H9 (cell line): ENCODE results near the gene ADNP2. TPM values are rescaled to one million over a fixed set of nuclear protein-coding genes. Genes with fewer than 3 reads are reported as not detected.

Source experiments
- DNase-seq: peaks from one replicate; pipeline ENCODE4 v3.0.0-alpha.2; 2017
- H2AFZ ChIP-seq: one replicate; pipeline ENCODE4 v1.6.1; 2013; ENCODE audit warnings: mild to moderate bottlenecking, low read length, control low read depth, moderate library complexity
- H2AK5ac ChIP-seq: 2 replicates; pipeline ENCODE4 v1.6.1; 2013; ENCODE audit warnings: low read length, control low read depth, mixed read lengths; ENCODE audit not compliant: insufficient read length
- H2BK120ac ChIP-seq: one replicate; pipeline ENCODE4 v1.6.1; 2013; ENCODE audit warnings: low read depth, mild to moderate bottlenecking, low read length, control low read depth, inconsistent platforms; ENCODE audit not compliant: poor library complexity, severe bottlenecking
- H2BK12ac ChIP-seq: 2 replicates; pipeline ENCODE4 v1.6.1; 2013; ENCODE audit warnings: low read length, control low read depth, mixed read lengths, low read depth; ENCODE audit not compliant: insufficient read length
- H2BK15ac ChIP-seq: 2 replicates; pipeline ENCODE4 v1.6.1; 2013; ENCODE audit warnings: low read depth, low read length, control low read depth
- H2BK20ac ChIP-seq: one replicate; pipeline ENCODE4 v1.6.1; 2013; ENCODE audit warnings: low read depth, mild to moderate bottlenecking, low read length, control low read depth, inconsistent platforms; ENCODE audit not compliant: poor library complexity, severe bottlenecking
- H2BK5ac ChIP-seq: 2 replicates; pipeline ENCODE4 v1.6.1; 2013; ENCODE audit warnings: low read length, control low read depth, mixed read lengths; ENCODE audit not compliant: insufficient read length
- H3K14ac ChIP-seq: 2 replicates; pipeline ENCODE4 v1.6.1; 2013; ENCODE audit warnings: low read length, control low read depth; ENCODE audit not compliant: insufficient read depth
- H3K18ac ChIP-seq: 2 replicates; pipeline ENCODE4 v1.6.1; 2013; ENCODE audit warnings: low read depth, mild to moderate bottlenecking, mixed read lengths, low read length, control low read depth; ENCODE audit not compliant: insufficient read length
- H3K23ac ChIP-seq: 2 replicates; pipeline ENCODE4 v1.6.1; 2013; ENCODE audit warnings: low read length, control low read depth, mixed read lengths, low read depth; ENCODE audit not compliant: insufficient read length
- H3K23me2 ChIP-seq: 2 replicates; pipeline ENCODE4 v1.6.1; 2013; ENCODE audit warnings: low read depth, mild to moderate bottlenecking, mixed read lengths, low read length, control low read depth; ENCODE audit not compliant: insufficient read length, poor library complexity, severe bottlenecking
- H3K27ac ChIP-seq: 2 replicates; pipeline ENCODE4 v1.5.1; 2013; ENCODE audit warnings: low read length, control low read depth, mixed read lengths, low read depth; ENCODE audit not compliant: insufficient read length
- H3K27me3 ChIP-seq: 2 replicates; pipeline ENCODE4 v1.6.1; 2013; ENCODE audit warnings: low read length, control low read depth, inconsistent platforms; ENCODE audit not compliant: insufficient read depth
- H3K4ac ChIP-seq: 2 replicates; pipeline ENCODE4 v1.6.1; 2013; ENCODE audit warnings: low read depth, mild to moderate bottlenecking, control low read depth, inconsistent platforms, low read length, moderate library complexity
- H3K4me1 ChIP-seq: 2 replicates; pipeline ENCODE4 v1.6.1; 2013; ENCODE audit warnings: low read length, control low read depth, inconsistent platforms; ENCODE audit not compliant: insufficient read depth
- H3K4me2 ChIP-seq: 2 replicates; pipeline ENCODE4 v1.6.1; 2013; ENCODE audit warnings: low read length, control low read depth, mixed read lengths; ENCODE audit not compliant: insufficient read length, insufficient read depth
- H3K56ac ChIP-seq: 2 replicates; pipeline ENCODE4 v1.6.1; 2013; ENCODE audit warnings: low read depth, mild to moderate bottlenecking, mixed read lengths, low read length, control low read depth; ENCODE audit not compliant: insufficient read length
- H3K79me1 ChIP-seq: 2 replicates; pipeline ENCODE4 v1.6.1; 2013; ENCODE audit warnings: low read depth, mild to moderate bottlenecking, moderate library complexity, low read length, control low read depth, inconsistent platforms; ENCODE audit not compliant: insufficient read depth, poor library complexity, severe bottlenecking
- H3K79me2 ChIP-seq: 2 replicates; pipeline ENCODE4 v1.6.1; 2013; ENCODE audit warnings: low read length, control low read depth, inconsistent platforms; ENCODE audit not compliant: insufficient read depth
- H3K9ac ChIP-seq: 2 replicates; pipeline ENCODE4 v1.6.1; 2013; ENCODE audit warnings: low read length, control low read depth, mixed read lengths; ENCODE audit not compliant: insufficient read length; ENCODE audit errors: extremely low read depth
- H3K9me3 ChIP-seq: one replicate; pipeline ENCODE4 v1.6.1; 2013; ENCODE audit warnings: low read depth, low read length, inconsistent platforms; ENCODE audit not compliant: control insufficient read depth
- H3T11ph ChIP-seq: one replicate; pipeline ENCODE4 v1.6.1; 2013; ENCODE audit warnings: mild to moderate bottlenecking, low read length, control low read depth, inconsistent platforms
- H4K20me1 ChIP-seq: one replicate; pipeline ENCODE4 v1.6.1; 2013; ENCODE audit not compliant: control insufficient read depth, insufficient read length, insufficient read depth
- H4K5ac ChIP-seq: 2 replicates; pipeline ENCODE4 v1.6.1; 2013; ENCODE audit warnings: low read depth, mild to moderate bottlenecking, mixed read lengths, low read length, control low read depth; ENCODE audit not compliant: insufficient read length
- H4K8ac ChIP-seq: replicated peaks from 2 replicates; pipeline ENCODE4 v1.6.1; 2013; ENCODE audit warnings: low read length, control low read depth, mixed read lengths, low read depth; ENCODE audit not compliant: insufficient read length
- H4K91ac ChIP-seq: 2 replicates; pipeline ENCODE4 v1.6.1; 2013; ENCODE audit warnings: low read depth, mild to moderate bottlenecking, moderate library complexity, mixed read lengths, low read length, control low read depth; ENCODE audit not compliant: insufficient read length
- H3K27ac Mint-ChIP-seq, 3 experiments: 2 replicates in 2 of 3; 3 replicates in 1 of 3; pipeline ENCODE4 v1.8.0; 2020 to 2021; ENCODE audit warnings: mixed read lengths in 3 of 3, mild to moderate bottlenecking in 1 of 3, moderate library complexity in 1 of 3
- H3K27me3 Mint-ChIP-seq: 2 replicates; pipeline ENCODE4 v1.8.0; 2021; ENCODE audit warnings: low read depth, mild to moderate bottlenecking, moderate library complexity, mixed read lengths
- H3K36me3 Mint-ChIP-seq, 3 experiments: 2 replicates in 2 of 3; 3 replicates in 1 of 3; pipeline ENCODE4 v1.8.0; 2020 to 2021; ENCODE audit warnings: low read depth in 3 of 3, mixed read lengths in 3 of 3; ENCODE audit not compliant: insufficient read depth in 1 of 3
- H3K4me1 Mint-ChIP-seq, 2 experiments: 2 replicates each; pipeline ENCODE4 v1.8.0; 2020; ENCODE audit warnings: mixed read lengths in 2 of 2
- H3K4me3 Mint-ChIP-seq, 2 experiments: 2 replicates in 1 of 2; 3 replicates in 1 of 2; pipeline ENCODE4 v1.8.0; 2020 to 2021; ENCODE audit warnings: mild to moderate bottlenecking in 2 of 2, mixed read lengths in 2 of 2, moderate library complexity in 1 of 2
- H3K9me3 Mint-ChIP-seq, 2 experiments: 2 replicates in 1 of 2; 3 replicates in 1 of 2; pipeline ENCODE4 v1.8.0; 2020; ENCODE audit warnings: mild to moderate bottlenecking in 2 of 2, mixed read lengths in 2 of 2, moderate library complexity in 1 of 2
- WGBS: extraction: QIAGEN DNeasy Blood & Tissue Kit; methylation state at CpG from one replicate; pipeline ENCODE4 v1.1.7; 2013; ENCODE audit warnings: missing lambda C conversion rate, low lambda C conversion rate, mixed read lengths; ENCODE audit not compliant: insufficient read length; ENCODE audit errors: extremely low coverage; 5-methylcytosine and 5-hydroxymethylcytosine counted together
- total RNA-seq: library from RNA; stranded (reverse); gene quantifications from 2 replicates; pipeline ENCODE4 v1.2.1, GENCODE V29; 2021
- TF ChIP-seq, protein P1 (sequence below): fragments of 200-600 bp; sonication (generic); conservative IDR thresholded peaks from 3 replicates; pipeline ENCODE4 v1.8.0; 2021; ENCODE audit warnings: antibody characterized with exemption, mild to moderate bottlenecking

ADNP2 gene
- total RNA-seq, 1 experiment from 2014 or later: 53.5 TPM

DNA sequence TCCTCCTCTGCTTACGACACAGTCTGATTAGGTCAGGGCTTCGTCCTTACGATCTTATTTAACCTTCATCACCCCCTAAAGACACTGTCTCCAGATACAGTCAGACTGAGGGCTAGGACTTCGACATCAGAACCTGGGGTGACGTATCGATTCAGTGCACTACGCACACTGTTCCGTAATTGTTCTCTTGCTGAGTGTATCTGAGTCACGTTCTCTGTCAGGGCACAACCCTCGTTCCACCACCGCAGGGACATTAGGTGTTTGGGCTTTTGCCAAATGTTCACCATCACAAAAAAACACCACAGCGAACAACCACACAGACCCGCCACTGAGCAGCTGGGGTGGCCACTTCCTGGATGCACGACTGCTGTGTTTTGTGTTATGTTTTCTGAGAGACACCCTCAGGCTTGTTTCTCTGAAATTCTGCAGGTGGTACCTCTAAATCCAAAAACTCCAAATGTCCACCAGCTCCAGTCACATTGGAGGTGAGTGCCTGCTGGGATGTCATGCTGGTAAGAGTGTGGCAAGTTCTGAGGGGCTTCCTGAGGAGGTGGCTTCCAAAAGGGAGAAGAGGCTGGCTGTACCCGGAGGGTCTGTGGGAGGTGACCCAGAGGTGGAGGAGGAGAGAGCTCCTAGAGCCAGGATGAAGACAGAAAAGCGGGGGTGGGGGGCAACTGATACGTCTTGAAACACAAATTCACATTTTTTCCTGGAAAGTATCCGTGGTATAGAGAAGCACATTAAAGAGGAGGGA lies 66.6 kb downstream of the ADNP2 start:
- no peak overlapping the region for H3K23ac ChIP-seq
- no peak overlapping the region for H3K18ac ChIP-seq
- H3K4me2 ChIP-seq: no peak overlapping the region
- no peaks in the 10 kb centered on the region for H3K79me2 ChIP-seq
- WGBS: no CpG with 5 or more reads among the region's 18 CpGs
- no peak overlapping the region for H3K9ac ChIP-seq
- no peak overlapping the region for H4K8ac ChIP-seq
- H3K14ac ChIP-seq: no peak overlapping the region
- no peaks in the 10 kb centered on the region for H3K27me3 ChIP-seq
- H3K79me1 ChIP-seq: no peaks in the 10 kb centered on the region
- peaks cover 2% of the 10 kb centered on the region for H3K27me3 Mint-ChIP-seq
- peak overlapping the region in 1 of 3 experiments; percentile 61; a peak in 1 of 7 replicates for H3K27ac Mint-ChIP-seq
- no peak overlapping the region for H3K56ac ChIP-seq
- H4K91ac ChIP-seq: no peak overlapping the region
- no peak overlapping the region for H4K5ac ChIP-seq
- no peak overlapping the region for H2AK5ac ChIP-seq
- DNase-seq: no peak
- no peak overlapping the region for H3K27ac ChIP-seq
- no peak overlapping the region for H3K4ac ChIP-seq
- no peaks in the 10 kb centered on the region for H3K4me1 ChIP-seq
- no peak overlapping the region for H2BK5ac ChIP-seq
- H3K36me3 Mint-ChIP-seq: peaks cover 0 to 1% (median 0%) of the 10 kb centered on the region in 3 experiments; a peak in 2 of 7 replicates
- H2BK120ac ChIP-seq: no peak overlapping the region
- no peaks in the 10 kb centered on the region for H3K9me3 ChIP-seq
- TF ChIP-seq, protein P1, sequence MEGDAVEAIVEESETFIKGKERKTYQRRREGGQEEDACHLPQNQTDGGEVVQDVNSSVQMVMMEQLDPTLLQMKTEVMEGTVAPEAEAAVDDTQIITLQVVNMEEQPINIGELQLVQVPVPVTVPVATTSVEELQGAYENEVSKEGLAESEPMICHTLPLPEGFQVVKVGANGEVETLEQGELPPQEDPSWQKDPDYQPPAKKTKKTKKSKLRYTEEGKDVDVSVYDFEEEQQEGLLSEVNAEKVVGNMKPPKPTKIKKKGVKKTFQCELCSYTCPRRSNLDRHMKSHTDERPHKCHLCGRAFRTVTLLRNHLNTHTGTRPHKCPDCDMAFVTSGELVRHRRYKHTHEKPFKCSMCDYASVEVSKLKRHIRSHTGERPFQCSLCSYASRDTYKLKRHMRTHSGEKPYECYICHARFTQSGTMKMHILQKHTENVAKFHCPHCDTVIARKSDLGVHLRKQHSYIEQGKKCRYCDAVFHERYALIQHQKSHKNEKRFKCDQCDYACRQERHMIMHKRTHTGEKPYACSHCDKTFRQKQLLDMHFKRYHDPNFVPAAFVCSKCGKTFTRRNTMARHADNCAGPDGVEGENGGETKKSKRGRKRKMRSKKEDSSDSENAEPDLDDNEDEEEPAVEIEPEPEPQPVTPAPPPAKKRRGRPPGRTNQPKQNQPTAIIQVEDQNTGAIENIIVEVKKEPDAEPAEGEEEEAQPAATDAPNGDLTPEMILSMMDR: no peak
- H3K4me1 Mint-ChIP-seq: peaks cover 3 to 8% of the 10 kb centered on the region in 2 experiments; a peak in 3 of 4 replicates
- H3K4me3 Mint-ChIP-seq: no peak overlapping the region
- H3T11ph ChIP-seq: no peak overlapping the region
- H4K20me1 ChIP-seq: no peaks in the 10 kb centered on the region
- H2BK20ac ChIP-seq: no peak overlapping the region
- H2BK12ac ChIP-seq: no peak overlapping the region
- H3K9me3 Mint-ChIP-seq: no peaks in the 10 kb centered on the region
- H2BK15ac ChIP-seq: no peak overlapping the region
- H3K23me2 ChIP-seq: no peaks in the 10 kb centered on the region
- H2AFZ ChIP-seq: no peak overlapping the region
